ENCODE measurements around the gene TTR. TPM values are rescaled to one million over a fixed set of nuclear protein-coding genes. Genes with fewer than 3 reads are reported as not detected.

TTR gene
- total and polyA plus RNA-seq, 4 donors: 295 to 4,751 (median 926) TPM

GRCh38 chr18:31624892-31625640 is 33.4 kb downstream of the TTR start (continued):
- no peak for TF ChIP-seq EGR1 (IDR thresholded peaks at IDR 0.05; ENCODE audit: low read depth in 2 of 2)

- WGBS: 73% methylated on average over 6 of the region's 6 CpGs
- H3K4me3 ChIP-seq (ENCODE audit: low read depth in 1 of 3, low read length in 3 of 3): no peak overlapping the region
- no peak overlapping the region for H3K27ac ChIP-seq (ENCODE audit: low read depth in 1 of 2, low read length in 2 of 2)
- TF ChIP-seq MAX (IDR thresholded peaks at IDR 0.05) (no peak), RAD21 (IDR thresholded peaks at IDR 0.05) (peak; percentile 87 to 89), CTCF (IDR thresholded peaks at IDR 0.05; ENCODE audit: low read depth, low read length, missing input control) (peak; percentile 61)
- no peaks in the 10 kb centered on the region for H3K27me3 ChIP-seq (ENCODE audit: control insufficient read depth in 4 of 4, insufficient read depth in 4 of 4, low read length in 3 of 4)
- no peaks in the 10 kb centered on the region for H3K4me1 ChIP-seq (ENCODE audit: control insufficient read depth in 4 of 4, insufficient read depth in 4 of 4, low read length in 3 of 4)
- H3K9ac ChIP-seq (ENCODE audit: low read depth in 1 of 2, low read length in 2 of 2): no peak overlapping the region
- H3K9me3 ChIP-seq (ENCODE audit: control insufficient read depth in 4 of 4, low read length in 3 of 4): no peaks in the 10 kb centered on the region
- no peaks in the 10 kb centered on the region for H3K36me3 ChIP-seq (ENCODE audit: control insufficient read depth in 4 of 4, insufficient read depth in 3 of 4, low read depth in 1 of 4, low read length in 3 of 4)
- DNase-seq (ENCODE audit: low spot score): no peak
Observed at GRCh38 chr18:31626409-31626808, 34.7 kb downstream of the TTR start.

- Histone ChIP-seq H3K4me1 (ENCODE audit: control insufficient read depth in 4 of 4, insufficient read depth in 4 of 4, low read length in 3 of 4) (no peaks in the 10 kb centered on the region), H3K36me3 (ENCODE audit: control insufficient read depth in 4 of 4, insufficient read depth in 3 of 4, low read depth in 1 of 4, low read length in 3 of 4) (no peaks in the 10 kb centered on the region), H3K27me3 (ENCODE audit: control insufficient read depth in 4 of 4, insufficient read depth in 4 of 4, low read length in 3 of 4) (no peaks in the 10 kb centered on the region), H3K9ac (ENCODE audit: low read depth in 1 of 2, low read length in 2 of 2) (no peak overlapping the region), H3K4me3 (ENCODE audit: low read depth in 1 of 3, low read length in 3 of 3) (no peak overlapping the region), H3K27ac (ENCODE audit: low read depth in 1 of 2, low read length in 2 of 2) (no peak overlapping the region), H3K9me3 (ENCODE audit: control insufficient read depth in 4 of 4, low read length in 3 of 4) (no peaks in the 10 kb centered on the region)
- no peak for DNase-seq (ENCODE audit: low spot score)
- TF ChIP-seq FOXA2 (IDR thresholded peaks at IDR 0.05) (no peak), FOXA1 (IDR thresholded peaks at IDR 0.05) (no peak), HNF4G (IDR thresholded peaks at IDR 0.05) (no peak), ZBTB33 (IDR thresholded peaks at IDR 0.05) (no peak), JUND (IDR thresholded peaks at IDR 0.05) (no peak), TAF1 (conservative IDR thresholded peaks at IDR 0.05) (no peak), REST (IDR thresholded peaks at IDR 0.05) (no peak), SP1 (IDR thresholded peaks at IDR 0.05) (no peak), CTCF (IDR thresholded peaks at IDR 0.05; ENCODE audit: low read depth, low read length, missing input control) (no peak)
- WGBS: 93% methylated on average over 4 of the region's 4 CpGs
Observed at GRCh38 chr18:31630549-31630948, 38.9 kb downstream of the TTR start.
